ENCODE data around the gene NUP188.

Gene NUP188

DNA sequence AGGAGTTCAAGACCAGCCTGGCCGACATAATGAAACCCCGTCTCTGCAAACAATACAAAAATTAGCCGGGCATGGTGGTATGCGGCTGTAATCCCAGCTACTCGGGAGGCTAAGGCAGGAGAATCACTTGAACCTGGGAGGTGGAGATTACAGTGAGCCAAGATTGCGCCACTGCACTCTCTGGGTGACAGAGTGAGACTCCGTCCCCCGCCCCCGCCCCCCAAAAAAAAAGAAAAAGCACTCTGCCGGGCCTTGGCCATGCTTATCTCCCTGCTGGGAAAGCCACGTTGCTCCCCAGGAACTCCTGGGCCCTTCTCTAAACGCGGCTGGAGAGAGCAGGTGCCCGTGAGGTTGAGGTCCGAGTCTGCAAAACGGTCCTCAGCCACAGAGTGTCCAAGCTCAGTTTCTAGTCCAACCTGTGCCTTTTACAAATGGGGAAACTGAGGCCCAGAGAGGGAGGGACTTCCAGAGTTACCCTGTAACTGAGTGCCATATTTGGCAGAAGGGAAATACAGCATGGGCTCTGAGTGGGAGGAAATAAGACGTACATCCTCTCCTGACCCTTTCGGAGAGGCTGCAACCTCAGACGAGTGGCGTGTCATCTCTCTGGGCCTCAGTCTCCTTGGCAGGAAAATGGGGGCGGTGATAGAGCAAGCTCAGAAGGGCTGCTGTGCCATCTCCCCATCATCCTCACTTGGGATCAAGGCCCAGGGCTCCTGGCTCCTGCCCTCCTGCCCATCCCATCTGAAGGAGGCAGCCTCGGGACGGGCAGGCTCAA is 33.3 kb upstream of the NUP188 start:
- DNase-seq: no peak

GRCh38 chr9:128916204-128916603 is 31.3 kb upstream of the NUP188 start:
- no peak for DNase-seq

DNA sequence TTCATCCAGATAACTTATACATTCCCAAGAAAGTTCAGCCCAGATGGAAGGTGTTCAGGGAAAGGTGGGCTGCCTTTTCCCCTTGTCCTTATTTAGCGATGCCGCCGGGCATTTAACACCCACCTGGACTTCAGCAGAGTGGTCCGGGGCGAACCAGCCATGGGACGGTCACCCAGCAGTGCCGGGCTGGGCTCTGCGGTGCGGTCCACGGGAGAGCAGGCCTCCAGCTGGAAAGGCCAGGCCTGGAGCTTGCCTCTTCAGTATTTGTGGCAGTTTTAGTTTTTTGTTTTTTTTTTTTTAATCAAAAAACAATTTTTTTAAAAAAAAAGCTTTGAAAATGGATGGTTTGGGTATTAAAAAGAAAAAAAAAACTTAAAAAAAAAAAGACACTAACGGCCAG is 30.8 kb upstream of the NUP188 start:
- DNase-seq: no peak

DNA sequence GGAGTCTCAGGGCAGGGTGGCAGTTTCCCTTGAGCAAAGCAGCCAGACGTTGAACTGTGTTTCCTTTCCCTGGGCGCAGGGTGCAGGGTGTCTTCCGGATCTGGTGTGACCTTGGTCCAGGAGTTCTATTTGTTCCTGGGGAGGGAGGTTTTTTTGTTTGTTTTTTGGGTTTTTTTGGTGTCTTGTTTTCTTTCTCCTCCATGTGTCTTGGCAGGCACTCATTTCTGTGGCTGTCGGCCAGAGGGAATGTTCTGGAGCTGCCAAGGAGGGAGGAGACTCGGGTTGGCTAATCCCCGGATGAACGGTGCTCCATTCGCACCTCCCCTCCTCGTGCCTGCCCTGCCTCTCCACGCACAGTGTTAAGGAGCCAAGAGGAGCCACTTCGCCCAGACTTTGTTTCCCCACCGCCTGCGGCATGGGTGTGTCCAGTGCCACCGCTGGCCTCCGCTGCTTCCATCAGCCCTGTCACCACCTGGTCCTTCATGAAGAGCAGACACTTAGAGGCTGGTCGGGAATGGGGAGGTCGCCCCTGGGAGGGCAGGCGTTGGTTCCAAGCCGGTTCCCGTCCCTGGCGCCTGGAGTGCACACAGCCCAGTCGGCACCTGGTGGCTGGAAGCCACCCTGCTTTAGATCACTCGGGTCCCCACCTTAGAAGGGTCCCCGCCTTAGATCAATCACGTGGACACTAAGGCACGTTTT is 30.2 kb upstream of the NUP188 start:
- no peak for DNase-seq

GRCh38 chr9:128918921-128919320 is 28.6 kb upstream of the NUP188 start:
- no peak for DNase-seq

GRCh38 chr9:128919402-128920089 is 28.0 kb upstream of the NUP188 start:
- no peak for DNase-seq

- no peak for DNase-seq
Measured at GRCh38 chr9:128920381-128921058, 27.0 kb upstream of the NUP188 start, which contains the start of gene PHYHD1. TSS of gene PHYHD1 (plus strand) at chr9:128920982. CDS start at chr9:128922324, 1,342 bp downstream.

GRCh38 chr9:128921881-128922763 is 25.4 kb upstream of the NUP188 start:
- no peak for DNase-seq

- no peak for DNase-seq
Measured at GRCh38 chr9:128923493-128923883, 24.0 kb upstream of the NUP188 start.

- DNase-seq: peak; percentile 45
Measured at GRCh38 chr9:128927731-128928411, 19.6 kb upstream of the NUP188 start.

DNA sequence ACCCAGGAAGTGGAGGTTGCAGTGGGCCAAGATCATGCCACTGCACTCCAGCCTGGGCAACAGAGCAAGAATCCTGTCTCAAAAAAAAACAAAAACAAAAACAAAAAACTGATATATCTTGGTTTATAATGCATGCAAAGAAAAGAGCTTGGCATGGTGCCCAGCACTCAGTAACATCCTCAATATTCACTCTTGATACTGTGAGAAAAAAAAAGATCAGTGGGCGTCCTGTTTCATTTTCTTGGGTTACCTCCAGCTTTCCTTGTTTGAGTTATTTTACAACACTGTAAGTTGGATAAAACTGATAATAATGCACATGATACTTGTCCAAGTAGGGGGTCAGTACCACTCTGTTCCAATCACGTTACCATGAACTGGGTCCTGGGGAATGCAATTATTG is 18.9 kb upstream of the NUP188 start:
- DNase-seq: no peak

GRCh38 chr9:128929560-128929959 is 17.9 kb upstream of the NUP188 start:
- DNase-seq: no peak

DNA sequence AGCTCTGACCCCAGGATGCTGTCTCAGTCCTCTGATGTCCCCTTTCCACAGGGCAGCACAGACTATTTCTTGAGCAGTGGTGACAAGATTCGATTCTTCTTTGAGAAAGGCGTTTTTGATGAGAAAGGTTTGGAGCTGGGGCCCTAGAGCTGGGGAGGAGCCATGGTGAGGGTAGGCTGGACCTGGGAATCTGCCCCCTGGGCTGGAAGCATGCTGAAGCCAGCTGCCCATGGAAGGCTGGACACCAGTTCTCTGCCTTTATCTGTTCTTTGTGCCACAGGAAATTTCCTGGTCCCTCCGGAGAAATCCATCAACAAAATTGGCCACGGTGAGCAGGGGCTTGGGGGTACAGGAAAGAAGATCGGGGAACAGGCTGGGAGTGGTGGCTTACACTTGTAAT is 13.8 kb upstream of the NUP188 start:
- DNase-seq: no peak

DNA sequence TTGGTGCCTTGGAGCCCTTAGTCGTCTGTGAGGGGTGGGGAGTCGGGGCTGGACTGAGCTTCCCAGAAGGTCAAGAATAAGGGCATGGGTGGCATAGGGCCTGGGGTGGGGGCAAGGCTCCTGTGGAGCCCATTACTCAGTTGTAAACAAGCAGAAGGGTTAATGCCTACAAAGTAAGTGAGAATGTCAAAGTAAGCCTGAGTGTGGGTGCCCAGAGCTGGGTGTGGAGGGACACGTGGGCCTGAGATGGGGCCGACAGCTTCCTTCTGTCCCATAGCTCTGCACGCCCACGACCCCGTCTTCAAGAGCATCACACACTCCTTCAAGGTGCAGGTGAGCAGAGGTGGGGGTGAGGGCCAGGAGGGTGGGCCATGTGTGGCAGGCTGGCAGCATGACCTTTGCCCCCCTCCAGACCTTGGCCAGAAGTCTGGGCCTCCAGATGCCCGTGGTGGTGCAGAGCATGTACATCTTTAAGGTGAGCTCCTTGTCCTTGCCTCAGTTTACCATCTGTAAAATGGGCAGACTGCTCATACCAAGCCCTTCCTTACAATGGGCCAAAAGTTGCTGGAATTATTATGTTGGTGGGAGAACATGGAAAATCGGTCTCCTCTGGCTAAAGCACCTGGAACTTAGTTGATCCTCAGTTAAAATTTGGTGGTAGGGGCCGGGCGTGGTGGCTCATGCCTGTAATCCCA is 11.2 kb upstream of the NUP188 start:
- no peak for DNase-seq

DNA sequence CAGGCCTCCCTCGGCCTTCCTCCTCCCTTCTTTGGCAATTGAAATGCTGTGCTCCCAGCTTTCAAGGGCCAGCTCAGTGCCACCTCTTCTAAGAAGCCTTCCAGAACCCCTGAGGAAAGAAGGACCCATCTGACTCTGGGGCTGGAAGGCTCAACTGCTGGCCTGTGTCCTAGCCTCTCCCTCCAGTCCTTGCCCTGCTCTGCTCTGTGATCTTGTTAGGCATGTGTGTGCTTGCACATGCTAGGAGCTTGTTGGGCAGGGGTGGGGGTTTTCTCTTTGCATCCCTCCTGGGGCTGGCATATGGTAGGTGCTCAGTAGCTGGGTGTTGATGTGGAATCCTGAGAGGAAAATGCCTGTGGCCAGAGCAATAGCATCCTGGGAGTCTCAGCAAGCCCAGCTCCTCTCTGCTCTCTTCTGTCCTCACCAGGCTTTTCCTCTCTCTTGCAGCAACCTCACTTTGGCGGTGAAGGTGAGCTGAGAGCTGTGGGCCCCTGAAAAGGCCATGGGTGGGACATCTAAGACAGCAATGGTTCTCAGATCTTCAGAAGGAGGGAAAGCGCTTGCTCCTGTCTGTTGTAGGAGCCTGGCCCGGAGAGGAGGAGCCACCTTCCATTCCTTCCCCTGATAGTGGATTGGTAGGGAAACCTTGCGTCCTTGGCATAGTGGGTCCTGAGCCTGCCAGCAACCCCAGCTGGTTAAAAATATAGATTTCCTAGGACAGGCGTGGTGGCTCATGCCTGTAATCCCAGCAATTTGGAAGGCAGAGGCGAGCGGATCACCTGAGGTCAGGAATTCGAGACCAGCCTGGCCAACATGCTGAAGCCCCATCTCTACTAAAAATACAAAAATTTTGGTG is 10.0 kb upstream of the NUP188 start:
- no peak for DNase-seq

- no peak for DNase-seq
Measured at GRCh38 chr9:128940271-128940921, 7.1 kb upstream of the NUP188 start.

DNA sequence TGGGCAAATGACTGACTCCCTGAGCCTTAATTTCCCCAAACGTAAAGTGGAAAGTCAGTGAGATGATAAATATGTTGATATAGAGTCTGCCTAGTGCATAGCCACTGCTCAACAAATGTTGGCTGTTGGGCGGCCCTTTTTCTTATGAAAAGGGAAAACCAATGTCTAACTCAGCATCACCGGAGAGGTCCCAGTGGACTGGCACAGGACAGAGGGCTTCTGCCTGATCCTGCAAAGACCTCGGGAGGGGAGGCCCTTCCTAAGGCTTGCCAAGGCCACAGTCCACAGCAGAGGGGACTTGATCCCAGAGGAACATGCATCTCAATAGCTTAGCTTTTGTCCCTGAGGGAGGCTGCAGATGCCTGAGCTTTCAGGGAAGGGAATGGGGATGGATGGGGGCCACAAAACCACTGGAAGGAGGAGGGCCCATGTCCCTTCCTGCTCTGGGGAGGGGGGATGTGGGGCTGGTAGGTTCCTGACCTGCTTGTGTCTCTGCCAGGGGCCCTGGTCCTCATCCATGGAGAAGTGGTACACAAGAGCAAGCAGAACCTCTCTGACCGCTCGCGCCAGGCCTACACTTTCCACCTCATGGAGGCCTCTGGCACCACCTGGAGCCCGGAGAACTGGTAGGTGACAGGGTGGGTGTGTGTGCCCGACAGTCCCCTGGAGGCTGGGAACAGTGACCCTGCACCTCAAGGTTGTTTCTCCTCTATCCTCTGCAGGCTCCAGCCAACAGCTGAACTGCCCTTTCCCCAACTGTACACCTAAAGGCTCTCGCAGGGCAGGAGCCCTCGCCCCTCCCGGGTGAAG is 6.3 kb upstream of the NUP188 start:
- no peak for DNase-seq

DNA sequence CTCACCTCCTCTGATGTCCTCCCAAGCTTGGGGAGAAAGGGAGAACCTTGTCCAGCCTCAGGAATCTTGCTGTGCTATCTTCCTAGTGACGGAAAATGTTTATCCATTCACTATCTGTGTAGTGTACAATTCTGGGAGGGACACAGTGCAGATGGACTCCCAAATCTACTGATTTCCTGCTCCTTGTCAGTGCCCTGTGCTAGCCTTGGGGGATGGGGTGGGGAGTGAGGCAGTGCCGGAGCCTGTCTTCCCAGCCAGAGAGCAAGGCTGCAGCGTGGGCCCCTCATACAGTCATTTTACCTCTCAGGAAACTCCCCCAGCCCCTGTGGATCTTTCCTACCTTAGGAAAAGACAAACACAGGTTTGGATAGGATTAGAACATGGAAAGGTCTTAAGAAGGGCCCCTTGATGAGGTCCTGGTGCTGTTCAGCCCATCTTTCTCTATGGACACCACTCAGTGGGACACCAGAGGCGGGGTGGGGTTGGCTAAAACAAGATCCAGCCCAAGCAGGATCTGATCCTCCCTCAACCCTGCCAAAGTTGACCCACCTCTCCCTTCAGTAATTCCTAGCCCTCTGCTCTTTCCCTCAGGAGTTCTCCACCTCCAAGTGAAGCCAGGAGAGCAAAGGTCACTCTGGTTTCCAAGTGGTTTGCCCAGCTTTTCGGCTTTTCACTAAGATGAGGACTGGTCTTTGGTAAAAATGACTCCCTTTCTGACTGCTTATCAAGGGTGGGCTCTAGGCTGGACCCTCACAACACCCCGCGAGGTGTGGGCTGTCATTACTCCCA is 3.5 kb upstream of the NUP188 start:
- DNase-seq: no peak

All from NCI-H146 (cell line).